Smooth muscle cell (in vitro differentiated cells): ENCODE data around the gene ZBTB7C. TPM values are rescaled to one million over a fixed set of nuclear protein-coding genes. Genes with fewer than 3 reads are reported as not detected.

Experiments
- DNase-seq: peaks from one replicate; lab custom pipeline; 2025; ENCODE audit not compliant: unreplicated experiment; lab: John Stamatoyannopoulos, UW
- H2AFZ ChIP-seq: fragments of 200-600 bp; sonication (generic); 2 replicates; pipeline ENCODE4 v1.6.0; 2016; ENCODE audit warnings: antibody characterized with exemption, low read depth, mild to moderate bottlenecking
- H3F3A ChIP-seq: fragments of 200-600 bp; sonication (generic); 2 replicates; pipeline ENCODE4 v1.6.0; 2017; ENCODE audit warnings: antibody characterized with exemption, low read depth
- H3K27ac ChIP-seq: fragments of 200-600 bp; sonication (generic); 2 replicates; pipeline ENCODE4 v1.5.1; 2016; ENCODE audit warnings: low read depth, mild to moderate bottlenecking
- H3K27me3 ChIP-seq: fragments of 200-600 bp; sonication (generic); 2 replicates; pipeline ENCODE4 v1.6.1; 2016; ENCODE audit warnings: low read depth, mild to moderate bottlenecking
- H3K36me3 ChIP-seq: fragments of 200-600 bp; sonication (generic); 2 replicates; pipeline ENCODE4 v1.5.1; 2016; ENCODE audit warnings: low read depth
- H3K4me1 ChIP-seq: fragments of 200-600 bp; sonication (generic); 2 replicates; pipeline ENCODE4 v1.5.1; 2016; ENCODE audit warnings: low read depth
- H3K4me2 ChIP-seq: fragments of 200-600 bp; sonication (generic); 2 replicates; pipeline ENCODE4 v1.6.0; 2016; ENCODE audit warnings: mild to moderate bottlenecking
- H3K4me3 ChIP-seq: fragments of 200-600 bp; sonication (generic); 2 replicates; pipeline ENCODE4 v1.5.1; 2016; ENCODE audit warnings: mild to moderate bottlenecking
- H3K79me2 ChIP-seq: fragments of 200-600 bp; sonication (generic); 2 replicates; pipeline ENCODE4 v1.6.0; 2016; ENCODE audit warnings: low read depth, mild to moderate bottlenecking
- H3K9ac ChIP-seq: fragments of 200-600 bp; sonication (generic); 2 replicates; pipeline ENCODE4 v1.6.0; 2016; ENCODE audit warnings: low read depth
- H3K9me3 ChIP-seq: fragments of 200-600 bp; sonication (generic); replicated peaks from 2 replicates; pipeline ENCODE4 v1.5.1; 2016; ENCODE audit warnings: low read depth
- H4K20me1 ChIP-seq: fragments of 200-600 bp; sonication (generic); 2 replicates; pipeline ENCODE4 v1.6.0; 2016; ENCODE audit warnings: low read depth
- CTCF ChIP-seq: fragments of 200-600 bp; sonication (generic); IDR thresholded peaks from 2 replicates; pipeline ENCODE4 v1.5.1; 2017; ENCODE audit warnings: borderline replicate concordance, mild to moderate bottlenecking, antibody characterized with exemption; ENCODE audit not compliant: insufficient read depth, poor library complexity, severe bottlenecking
- WGBS: methylation state at CpG from one replicate; pipeline ENCODE4 v1.1.7; 2016; ENCODE audit warnings: low lambda C conversion rate; 5-methylcytosine and 5-hydroxymethylcytosine counted together
- polyA plus RNA-seq: library from polyadenylated mRNA; unstranded; fragments of >200 nt; fragmentation: Nextera tagmentation; extraction: Ambion mirVana; gene quantifications from 2 replicates; pipeline ENCODE4 v1.2.1, GENCODE V29; 2016
- total RNA-seq: library from RNA; depleted of rRNA; stranded (reverse); fragments of >200 nt; gene quantifications from 2 replicates; pipeline ENCODE4 v1.2.3, GENCODE V29; 2014

ZBTB7C gene
- total and polyA plus RNA-seq, 2 experiments from 2014 or later: 0.48 to 0.63 TPM

GRCh38 chr18:48127606-48128005, 281.6 kb downstream of the ZBTB7C start:
- no peaks in the 10 kb centered on the region for H3K36me3 ChIP-seq
- TF ChIP-seq CTCF: no peak
- WGBS: 94% methylated on average over 12 of the region's 12 CpGs

GRCh38 chr18:48126240-48126639, 282.9 kb downstream of the ZBTB7C start:
- H3K79me2 ChIP-seq: no peaks in the 10 kb centered on the region
- no peak overlapping the region for H3K4me3 ChIP-seq
- 93% methylated on average over 3 of the region's 3 CpGs for WGBS
- no peak overlapping the region for H2AFZ ChIP-seq
- no peak overlapping the region for H3K27ac ChIP-seq
- no peaks in the 10 kb centered on the region for H3F3A ChIP-seq
- no peaks in the 10 kb centered on the region for H3K9me3 ChIP-seq
- H3K4me1 ChIP-seq: no peaks in the 10 kb centered on the region
- no peak for TF ChIP-seq CTCF
- H3K9ac ChIP-seq: no peak overlapping the region
- DNase-seq: no peak
- no peaks in the 10 kb centered on the region for H4K20me1 ChIP-seq
- H3K36me3 ChIP-seq: no peaks in the 10 kb centered on the region
- H3K4me2 ChIP-seq: no peak overlapping the region
- peaks cover 20% of the 10 kb centered on the region for H3K27me3 ChIP-seq

More at GRCh38 chr18:48127606-48128005, 281.6 kb downstream of the ZBTB7C start:
- peaks cover 33% of the 10 kb centered on the region for H3K27me3 ChIP-seq
- no peak overlapping the region for H3K27ac ChIP-seq
- H3K79me2 ChIP-seq: no peaks in the 10 kb centered on the region
- DNase-seq: no peak
- no peak overlapping the region for H3K9ac ChIP-seq
- no peaks in the 10 kb centered on the region for H3K4me1 ChIP-seq
- no peaks in the 10 kb centered on the region for H3K9me3 ChIP-seq
- H2AFZ ChIP-seq: no peak overlapping the region
- H3K4me2 ChIP-seq: no peak overlapping the region
- H4K20me1 ChIP-seq: no peaks in the 10 kb centered on the region
- H3K4me3 ChIP-seq: no peak overlapping the region
- H3F3A ChIP-seq: no peaks in the 10 kb centered on the region

GRCh38 chr18:48125724-48126123, 283.5 kb downstream of the ZBTB7C start:
- WGBS: 79% methylated on average over 6 of the region's 6 CpGs
- H3K27me3 ChIP-seq: peaks cover 16% of the 10 kb centered on the region
- no peaks in the 10 kb centered on the region for H3F3A ChIP-seq
- H3K36me3 ChIP-seq: no peaks in the 10 kb centered on the region
- no peaks in the 10 kb centered on the region for H3K9me3 ChIP-seq
- H3K9ac ChIP-seq: no peak overlapping the region
- H3K4me1 ChIP-seq: no peaks in the 10 kb centered on the region
- no peak overlapping the region for H3K4me2 ChIP-seq
- no peak for TF ChIP-seq CTCF
- no peak overlapping the region for H3K4me3 ChIP-seq
- H3K27ac ChIP-seq: no peak overlapping the region
- DNase-seq: no peak
- no peaks in the 10 kb centered on the region for H4K20me1 ChIP-seq
- no peak overlapping the region for H2AFZ ChIP-seq
- no peaks in the 10 kb centered on the region for H3K79me2 ChIP-seq

GRCh38 chr18:48124857-48125626, 284.1 kb downstream of the ZBTB7C start:
- Histone ChIP-seq H2AFZ (no peak overlapping the region), H3K27me3 (peaks cover 13% of the 10 kb centered on the region), H3K27ac (no peak overlapping the region), H3K36me3 (no peaks in the 10 kb centered on the region), H3K4me2 (no peak overlapping the region), H3K79me2 (no peaks in the 10 kb centered on the region), H3K9ac (no peak overlapping the region), H3F3A (no peaks in the 10 kb centered on the region), H3K4me1 (no peaks in the 10 kb centered on the region), H3K4me3 (no peak overlapping the region), H3K9me3 (no peaks in the 10 kb centered on the region), H4K20me1 (no peaks in the 10 kb centered on the region)
- no peak for TF ChIP-seq CTCF
- DNase-seq: no peak
- WGBS: 69% methylated on average over 10 of the region's 10 CpGs
